Gastroesophageal sphincter (tissue), 3 donors: ENCODE results near the gene TANGO6.

Experiments
- CTCF ChIP-seq, 4 experiments: fragments of 200-600 bp in 2 of 4; fragments of 450-650 bp in 2 of 4; sonication (generic) in 1 of 4; IDR thresholded peaks; one replicate each; pipeline ENCODE4 v1.5.1; 2017 to 2019; ENCODE audit warnings: antibody characterized with exemption in 4 of 4, mild to moderate bottlenecking in 2 of 4, moderate library complexity in 2 of 4
- EP300 ChIP-seq: sonication (generic); formaldehyde crosslinking; IDR thresholded peaks from one replicate; pipeline ENCODE4 v1.6.1; 2017; ENCODE audit warnings: antibody characterized with exemption, mild to moderate bottlenecking
- POLR2A ChIP-seq, 2 donors: fragments of 450-650 bp; IDR thresholded peaks; one replicate each; pipeline ENCODE4 v1.6.1; 2017; ENCODE audit warnings: antibody characterized with exemption in 2 of 2, mild to moderate bottlenecking in 2 of 2, moderate library complexity in 1 of 2

DNA sequence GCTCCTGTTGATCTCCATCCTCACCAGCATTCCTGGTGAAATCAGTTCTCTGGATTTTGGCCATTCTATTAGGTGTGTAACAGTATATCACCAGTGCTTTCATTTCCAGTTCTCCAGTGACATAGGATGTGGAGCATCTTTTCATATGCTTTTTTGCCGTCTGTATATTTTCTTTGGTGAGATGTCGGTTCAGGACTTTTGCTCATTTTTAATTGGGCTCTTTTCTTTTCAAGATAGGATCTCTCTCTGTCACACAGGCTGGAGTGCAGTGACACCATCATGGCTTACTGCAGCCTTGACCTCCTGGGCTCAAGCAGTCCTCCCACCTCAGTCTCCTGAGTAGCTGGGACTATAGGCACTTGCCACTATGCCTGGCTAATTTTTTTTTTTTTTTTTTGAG is 74.2 kb downstream of the TANGO6 start:
- no peak for TF ChIP-seq CTCF (IDR thresholded peaks at IDR 0.05)
- TF ChIP-seq POLR2A (IDR thresholded peaks at IDR 0.05), result no peak
- TF ChIP-seq EP300, result no peak
